Liver (tissue), 9 donors: ENCODE data around the gene EHD1. TPM values are rescaled to one million over a fixed set of nuclear protein-coding genes. Genes with fewer than 3 reads are reported as not detected.

Source experiments
- DNase-seq: peaks from one replicate; pipeline ENCODE4 v3.0.0-alpha.2; 2017; ENCODE audit warnings: low spot score
- H3K27ac ChIP-seq, 2 donors: one replicate each; pipeline ENCODE4 v1.7.0; 2013; ENCODE audit warnings: inconsistent platforms in 2 of 2, low read length in 2 of 2, control low read depth in 1 of 2, low read depth in 1 of 2, mild to moderate bottlenecking in 1 of 2
- H3K27me3 ChIP-seq, 4 donors: one replicate each; pipeline versions ENCODE4 v1.6.1 to v1.7.0; 2013; ENCODE audit warnings: low read length in 3 of 4, inconsistent platforms in 1 of 4, mild to moderate bottlenecking in 1 of 4, moderate library complexity in 1 of 4; ENCODE audit not compliant: control insufficient read depth in 4 of 4, insufficient read depth in 4 of 4
- H3K36me3 ChIP-seq, 4 donors: one replicate each; pipeline versions ENCODE4 v1.6.1 to v1.7.0; 2013; ENCODE audit warnings: low read length in 3 of 4, mild to moderate bottlenecking in 3 of 4, low read depth in 1 of 4, moderate library complexity in 1 of 4; ENCODE audit not compliant: control insufficient read depth in 4 of 4, insufficient read depth in 3 of 4
- H3K4me1 ChIP-seq, 4 donors: one replicate each; pipeline versions ENCODE4 v1.6.1 to v1.7.0; 2013; ENCODE audit warnings: low read length in 3 of 4, mild to moderate bottlenecking in 3 of 4, moderate library complexity in 1 of 4; ENCODE audit not compliant: control insufficient read depth in 4 of 4, insufficient read depth in 4 of 4
- H3K4me3 ChIP-seq, 3 donors: one replicate each; pipeline versions ENCODE4 v1.6.1 to v1.7.0; 2013; ENCODE audit warnings: low read length in 3 of 3, control low read depth in 1 of 3, low read depth in 1 of 3, mild to moderate bottlenecking in 1 of 3
- H3K9ac ChIP-seq, 2 donors: one replicate each; pipeline ENCODE4 v1.7.0; 2013; ENCODE audit warnings: low read length in 2 of 2, mild to moderate bottlenecking in 2 of 2, moderate library complexity in 2 of 2, control low read depth in 1 of 2, low read depth in 1 of 2
- H3K9me3 ChIP-seq, 4 donors: one replicate each; pipeline versions ENCODE4 v1.6.1 to v1.7.0; 2013; ENCODE audit warnings: low read length in 3 of 4; ENCODE audit not compliant: control insufficient read depth in 4 of 4
- EGR1 ChIP-seq, 2 donors: IDR thresholded peaks; 2 replicates each; pipeline ENCODE4 v1.6.1; 2016 to 2018; ENCODE audit warnings: antibody characterized with exemption in 2 of 2, low read depth in 2 of 2
- FOXA1 ChIP-seq: IDR thresholded peaks from 2 replicates; pipeline ENCODE4 v1.6.1; 2016; ENCODE audit warnings: antibody characterized with exemption
- GABPA ChIP-seq, 2 donors: IDR thresholded peaks in 1 of 2; conservative IDR thresholded peaks in 1 of 2; 2 replicates each; pipeline ENCODE4 v1.6.1; 2016; ENCODE audit warnings: antibody characterized with exemption in 2 of 2, mild to moderate bottlenecking in 1 of 2, moderate library complexity in 1 of 2
- HNF4A ChIP-seq, 2 donors: conservative IDR thresholded peaks; 2 replicates each; pipeline ENCODE4 v1.6.1; 2016; ENCODE audit warnings: antibody characterized with exemption in 2 of 2, mild to moderate bottlenecking in 2 of 2
- HNF4G ChIP-seq: IDR thresholded peaks from 2 replicates; pipeline ENCODE4 v1.6.1; 2016; ENCODE audit warnings: antibody characterized with exemption
- JUND ChIP-seq, 2 donors: IDR thresholded peaks; 2 replicates each; pipeline ENCODE4 v1.6.1; 2016; ENCODE audit warnings: antibody characterized with exemption in 2 of 2
- NR2F2 ChIP-seq: IDR thresholded peaks from 2 replicates; pipeline ENCODE4 v1.6.1; 2016; ENCODE audit warnings: antibody characterized with exemption
- RAD21 ChIP-seq, 2 donors: IDR thresholded peaks; 2 replicates each; pipeline ENCODE4 v1.6.1; 2016; ENCODE audit warnings: antibody characterized with exemption in 2 of 2, mild to moderate bottlenecking in 2 of 2
- RXRA ChIP-seq, 2 donors: IDR thresholded peaks; 2 replicates each; pipeline ENCODE4 v1.6.1; 2017 to 2018; ENCODE audit warnings: antibody characterized with exemption in 2 of 2, mild to moderate bottlenecking in 1 of 2
- SP1 ChIP-seq: IDR thresholded peaks from 2 replicates; pipeline ENCODE4 v1.6.1; 2018; ENCODE audit warnings: antibody characterized with exemption, mild to moderate bottlenecking
- TAF1 ChIP-seq: conservative IDR thresholded peaks from 2 replicates; pipeline ENCODE4 v1.6.1; 2016; ENCODE audit warnings: antibody characterized with exemption, mild to moderate bottlenecking
- YY1 ChIP-seq: IDR thresholded peaks from 2 replicates; pipeline ENCODE4 v1.6.1; 2016; ENCODE audit warnings: antibody characterized with exemption, mild to moderate bottlenecking
- WGBS: extraction: QIAGEN DNeasy Blood & Tissue Kit; methylation state at CpG from one replicate; pipeline ENCODE4 v1.1.7; 2013; 5-methylcytosine and 5-hydroxymethylcytosine counted together
- polyA plus RNA-seq, 2 donors: library from polyadenylated mRNA; stranded (reverse) in 1 of 2; unstranded in 1 of 2; fragments of 200-250 nt in 1 of 2; fragments of >200 nt in 1 of 2; fragmentation: Nextera tagmentation in 1 of 2; extraction: Ambion mirVana in 1 of 2; gene quantifications; one replicate each; pipeline versions ENCODE4 v1.2.1 to v1.2.3, GENCODE V29; 2013 to 2015
- total RNA-seq, 2 donors: library from RNA; depleted of rRNA; stranded (reverse); fragments of >200 nt; gene quantifications; one replicate each; pipeline ENCODE4 v1.2.3, GENCODE V29; 2014
- TF ChIP-seq, protein P1 (sequence below): IDR thresholded peaks from 2 replicates; pipeline ENCODE4 v1.6.1; 2016; ENCODE audit warnings: antibody characterized with exemption, mild to moderate bottlenecking
- TF ChIP-seq, protein P2 (sequence below): fragments of 150-350 bp; IDR thresholded peaks from 2 replicates; pipeline ENCODE4 v1.5.1; 2017; ENCODE audit warnings: improper control_type of control experiment, low read depth, low read length; ENCODE audit not compliant: missing input control
- TF ChIP-seq, protein P3 (sequence below): IDR thresholded peaks from 2 replicates; pipeline ENCODE4 v1.6.1; 2016; ENCODE audit warnings: antibody characterized with exemption
- TF ChIP-seq, protein P4 (sequence below): IDR thresholded peaks from 2 replicates; pipeline ENCODE4 v1.6.1; 2016; ENCODE audit warnings: antibody characterized with exemption
- donor health status: healthy.
- donor health status: healthy.
- donor health status: healthy.
- donor health status: healthy.
- donor health status: healthy.

The EHD1 gene
- total and polyA plus RNA-seq, 4 donors: 8.3 to 36.4 (median 19.2) TPM

DNA sequence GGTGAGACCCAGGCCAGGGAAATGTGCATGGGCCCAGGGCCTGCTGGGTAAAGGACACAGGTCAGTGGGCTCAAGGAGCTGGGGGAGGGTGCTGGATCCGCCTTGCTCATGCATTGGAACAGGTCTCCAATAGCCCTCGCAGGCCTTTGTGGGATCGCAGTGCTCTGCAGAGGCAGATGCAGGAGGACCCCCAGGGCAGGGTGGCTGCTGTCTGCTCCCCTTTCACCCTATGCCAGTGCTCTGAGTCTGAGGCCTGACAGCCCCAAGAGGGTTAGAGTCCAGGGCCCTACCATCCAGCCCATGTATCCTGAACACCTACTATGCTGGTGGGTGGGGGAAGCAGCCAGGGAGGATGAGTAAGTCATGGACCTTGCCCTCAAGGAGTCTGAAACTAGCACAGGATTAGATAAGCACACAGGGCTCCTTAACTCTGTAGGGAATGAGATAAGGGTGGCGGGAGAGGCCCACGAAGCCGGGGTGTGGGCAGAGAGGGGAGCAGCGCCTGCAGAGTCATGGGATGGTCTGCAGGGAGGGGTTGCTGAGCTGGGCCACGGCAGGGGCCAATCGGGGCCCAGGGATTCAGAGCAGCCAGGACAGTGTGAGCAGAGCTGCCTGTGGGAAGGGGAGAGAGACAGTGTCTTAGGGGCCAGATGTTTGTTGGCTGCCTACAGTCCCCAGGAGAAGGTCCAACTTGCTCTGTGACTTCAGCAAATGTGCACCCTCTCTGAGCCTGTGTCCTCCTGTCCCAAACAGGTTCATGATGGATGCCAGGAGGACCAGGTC lies 10.5 kb upstream of the EHD1 start:
- H3K4me1 ChIP-seq: peaks cover 15 to 51% (median 41%) of the 10 kb centered on the region in 4 donors
- WGBS: 39% methylated on average over 9 of the region's 9 CpGs
- H3K4me3 ChIP-seq: no peak overlapping the region
- DNase-seq: peak; percentile 82
- TF ChIP-seq, protein P1, sequence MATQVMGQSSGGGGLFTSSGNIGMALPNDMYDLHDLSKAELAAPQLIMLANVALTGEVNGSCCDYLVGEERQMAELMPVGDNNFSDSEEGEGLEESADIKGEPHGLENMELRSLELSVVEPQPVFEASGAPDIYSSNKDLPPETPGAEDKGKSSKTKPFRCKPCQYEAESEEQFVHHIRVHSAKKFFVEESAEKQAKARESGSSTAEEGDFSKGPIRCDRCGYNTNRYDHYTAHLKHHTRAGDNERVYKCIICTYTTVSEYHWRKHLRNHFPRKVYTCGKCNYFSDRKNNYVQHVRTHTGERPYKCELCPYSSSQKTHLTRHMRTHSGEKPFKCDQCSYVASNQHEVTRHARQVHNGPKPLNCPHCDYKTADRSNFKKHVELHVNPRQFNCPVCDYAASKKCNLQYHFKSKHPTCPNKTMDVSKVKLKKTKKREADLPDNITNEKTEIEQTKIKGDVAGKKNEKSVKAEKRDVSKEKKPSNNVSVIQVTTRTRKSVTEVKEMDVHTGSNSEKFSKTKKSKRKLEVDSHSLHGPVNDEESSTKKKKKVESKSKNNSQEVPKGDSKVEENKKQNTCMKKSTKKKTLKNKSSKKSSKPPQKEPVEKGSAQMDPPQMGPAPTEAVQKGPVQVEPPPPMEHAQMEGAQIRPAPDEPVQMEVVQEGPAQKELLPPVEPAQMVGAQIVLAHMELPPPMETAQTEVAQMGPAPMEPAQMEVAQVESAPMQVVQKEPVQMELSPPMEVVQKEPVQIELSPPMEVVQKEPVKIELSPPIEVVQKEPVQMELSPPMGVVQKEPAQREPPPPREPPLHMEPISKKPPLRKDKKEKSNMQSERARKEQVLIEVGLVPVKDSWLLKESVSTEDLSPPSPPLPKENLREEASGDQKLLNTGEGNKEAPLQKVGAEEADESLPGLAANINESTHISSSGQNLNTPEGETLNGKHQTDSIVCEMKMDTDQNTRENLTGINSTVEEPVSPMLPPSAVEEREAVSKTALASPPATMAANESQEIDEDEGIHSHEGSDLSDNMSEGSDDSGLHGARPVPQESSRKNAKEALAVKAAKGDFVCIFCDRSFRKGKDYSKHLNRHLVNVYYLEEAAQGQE: no peak
- TF ChIP-seq HNF4A (conservative IDR thresholded peaks at IDR 0.05) (peak; percentile 22 to 28), HNF4G (no peak), GABPA (IDR thresholded peaks at IDR 0.05 in 1 of 2, conservative IDR thresholded peaks at IDR 0.05 in 1 of 2) (no peak), TAF1 (no peak)
- TF ChIP-seq, protein P2, sequence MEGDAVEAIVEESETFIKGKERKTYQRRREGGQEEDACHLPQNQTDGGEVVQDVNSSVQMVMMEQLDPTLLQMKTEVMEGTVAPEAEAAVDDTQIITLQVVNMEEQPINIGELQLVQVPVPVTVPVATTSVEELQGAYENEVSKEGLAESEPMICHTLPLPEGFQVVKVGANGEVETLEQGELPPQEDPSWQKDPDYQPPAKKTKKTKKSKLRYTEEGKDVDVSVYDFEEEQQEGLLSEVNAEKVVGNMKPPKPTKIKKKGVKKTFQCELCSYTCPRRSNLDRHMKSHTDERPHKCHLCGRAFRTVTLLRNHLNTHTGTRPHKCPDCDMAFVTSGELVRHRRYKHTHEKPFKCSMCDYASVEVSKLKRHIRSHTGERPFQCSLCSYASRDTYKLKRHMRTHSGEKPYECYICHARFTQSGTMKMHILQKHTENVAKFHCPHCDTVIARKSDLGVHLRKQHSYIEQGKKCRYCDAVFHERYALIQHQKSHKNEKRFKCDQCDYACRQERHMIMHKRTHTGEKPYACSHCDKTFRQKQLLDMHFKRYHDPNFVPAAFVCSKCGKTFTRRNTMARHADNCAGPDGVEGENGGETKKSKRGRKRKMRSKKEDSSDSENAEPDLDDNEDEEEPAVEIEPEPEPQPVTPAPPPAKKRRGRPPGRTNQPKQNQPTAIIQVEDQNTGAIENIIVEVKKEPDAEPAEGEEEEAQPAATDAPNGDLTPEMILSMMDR: no peak
- no peak overlapping the region for H3K27ac ChIP-seq
- no peaks in the 10 kb centered on the region for H3K9me3 ChIP-seq
- no peak overlapping the region for H3K9ac ChIP-seq
- no peaks in the 10 kb centered on the region for H3K36me3 ChIP-seq
- H3K27me3 ChIP-seq: no peaks in the 10 kb centered on the region

DNA sequence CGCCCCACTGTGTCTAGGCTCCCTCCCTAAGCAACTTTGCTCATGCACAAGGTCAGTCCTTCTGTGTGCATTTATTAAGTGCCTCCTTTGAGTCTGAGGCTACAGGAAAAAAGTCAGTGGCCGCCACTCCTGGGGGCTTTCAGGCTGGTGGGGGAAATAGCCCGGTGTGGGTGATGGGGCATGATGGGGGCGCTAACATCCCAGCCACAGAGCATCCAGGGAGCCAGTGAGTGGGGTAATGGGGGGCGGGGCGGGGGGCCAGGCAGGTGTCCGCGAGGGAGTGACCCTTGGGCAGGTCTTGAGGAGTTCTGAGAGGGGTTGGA lies 9.9 kb upstream of the EHD1 start:
- Histone ChIP-seq H3K36me3 (no peaks in the 10 kb centered on the region), H3K27me3 (no peaks in the 10 kb centered on the region), H3K27ac (peak overlapping the region; percentile 52 to 62), H3K9me3 (no peaks in the 10 kb centered on the region), H3K9ac (no peak overlapping the region), H3K4me3 (peak overlapping the region in 1 of 3 donors; percentile 29), H3K4me1 (peaks cover 10 to 46% (median 36%) of the 10 kb centered on the region in 4 donors)
- TF ChIP-seq HNF4A (conservative IDR thresholded peaks at IDR 0.05) (no peak), YY1 (no peak)
- 38% methylated on average over 8 of the region's 8 CpGs for WGBS
- DNase-seq: no peak

DNA sequence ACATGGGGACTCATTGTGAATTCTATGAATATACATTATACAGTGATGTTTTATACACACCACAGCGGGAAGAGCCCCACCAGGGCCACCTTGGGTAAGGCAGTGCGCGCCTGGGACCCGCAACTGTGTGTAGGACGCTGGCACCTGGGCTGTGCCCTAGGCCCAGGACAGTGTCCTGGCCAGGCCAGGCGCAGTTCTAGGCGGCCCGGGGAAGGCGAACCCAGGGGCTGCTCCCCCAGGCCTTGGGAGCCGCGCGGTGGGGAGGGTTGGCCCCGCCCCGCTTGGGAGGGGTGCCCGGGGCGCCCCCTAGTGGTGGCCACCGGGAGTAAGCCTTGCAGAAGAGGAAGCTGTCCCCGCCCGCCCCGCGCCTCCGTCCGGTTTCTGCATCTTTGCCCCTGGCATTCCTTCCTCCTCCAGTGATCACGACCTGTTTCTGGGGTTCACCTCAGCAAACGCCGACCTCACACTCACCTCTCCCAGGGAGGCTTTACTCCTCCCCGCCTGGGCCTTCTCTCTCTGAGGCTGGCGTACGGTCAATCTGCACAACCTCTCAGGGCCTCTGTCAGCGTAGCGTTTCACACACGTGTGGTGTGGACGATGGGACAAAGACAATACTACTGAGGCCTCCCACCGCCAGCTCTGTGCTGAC lies 9.5 kb upstream of the EHD1 start:
- Histone ChIP-seq H3K27me3 (no peaks in the 10 kb centered on the region), H3K9me3 (no peaks in the 10 kb centered on the region), H3K36me3 (no peaks in the 10 kb centered on the region), H3K4me1 (peaks cover 10 to 45% (median 36%) of the 10 kb centered on the region in 4 donors), H3K9ac (no peak overlapping the region), H3K27ac (peak overlapping the region; percentile 52 to 62), H3K4me3 (peak overlapping the region in 2 of 3 donors; percentile 5 to 29)
- peak; percentile 96 for DNase-seq
- WGBS: 9% methylated on average over 34 of the region's 34 CpGs
- TF ChIP-seq, protein P3, sequence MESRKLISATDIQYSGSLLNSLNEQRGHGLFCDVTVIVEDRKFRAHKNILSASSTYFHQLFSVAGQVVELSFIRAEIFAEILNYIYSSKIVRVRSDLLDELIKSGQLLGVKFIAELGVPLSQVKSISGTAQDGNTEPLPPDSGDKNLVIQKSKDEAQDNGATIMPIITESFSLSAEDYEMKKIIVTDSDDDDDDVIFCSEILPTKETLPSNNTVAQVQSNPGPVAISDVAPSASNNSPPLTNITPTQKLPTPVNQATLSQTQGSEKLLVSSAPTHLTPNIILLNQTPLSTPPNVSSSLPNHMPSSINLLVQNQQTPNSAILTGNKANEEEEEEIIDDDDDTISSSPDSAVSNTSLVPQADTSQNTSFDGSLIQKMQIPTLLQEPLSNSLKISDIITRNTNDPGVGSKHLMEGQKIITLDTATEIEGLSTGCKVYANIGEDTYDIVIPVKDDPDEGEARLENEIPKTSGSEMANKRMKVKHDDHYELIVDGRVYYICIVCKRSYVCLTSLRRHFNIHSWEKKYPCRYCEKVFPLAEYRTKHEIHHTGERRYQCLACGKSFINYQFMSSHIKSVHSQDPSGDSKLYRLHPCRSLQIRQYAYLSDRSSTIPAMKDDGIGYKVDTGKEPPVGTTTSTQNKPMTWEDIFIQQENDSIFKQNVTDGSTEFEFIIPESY: no peak
- TF ChIP-seq JUND (IDR thresholded peaks at IDR 0.05) (no peak), HNF4G (no peak), TAF1 (no peak), YY1 (no peak), RAD21 (IDR thresholded peaks at IDR 0.05) (peak; percentile 65 to 80), RXRA (IDR thresholded peaks at IDR 0.05) (peak; percentile 42 to 43), HNF4A (conservative IDR thresholded peaks at IDR 0.05) (peak in 1 of 2 donors; percentile 15), NR2F2 (no peak), GABPA (IDR thresholded peaks at IDR 0.05 in 1 of 2, conservative IDR thresholded peaks at IDR 0.05 in 1 of 2) (peak in 1 of 2 donors; percentile 23), SP1 (peak; percentile 38), FOXA1 (no peak), EGR1 (IDR thresholded peaks at IDR 0.05; ENCODE audit: low read depth in 2 of 2) (no peak)
- TF ChIP-seq, protein P4, sequence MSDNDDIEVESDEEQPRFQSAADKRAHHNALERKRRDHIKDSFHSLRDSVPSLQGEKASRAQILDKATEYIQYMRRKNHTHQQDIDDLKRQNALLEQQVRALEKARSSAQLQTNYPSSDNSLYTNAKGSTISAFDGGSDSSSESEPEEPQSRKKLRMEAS: no peak
- TF ChIP-seq, protein P2: peak; percentile 90
